GM18861 (cell line): ENCODE measurements around the gene MORN5.

Source experiments
- ATAC-seq: cut with Tn5 transposase; IDR thresholded peaks from one replicate; pipeline ENCODE4 v1.9.1; 2021; ENCODE audit not compliant: unreplicated experiment

Gene MORN5

DNA sequence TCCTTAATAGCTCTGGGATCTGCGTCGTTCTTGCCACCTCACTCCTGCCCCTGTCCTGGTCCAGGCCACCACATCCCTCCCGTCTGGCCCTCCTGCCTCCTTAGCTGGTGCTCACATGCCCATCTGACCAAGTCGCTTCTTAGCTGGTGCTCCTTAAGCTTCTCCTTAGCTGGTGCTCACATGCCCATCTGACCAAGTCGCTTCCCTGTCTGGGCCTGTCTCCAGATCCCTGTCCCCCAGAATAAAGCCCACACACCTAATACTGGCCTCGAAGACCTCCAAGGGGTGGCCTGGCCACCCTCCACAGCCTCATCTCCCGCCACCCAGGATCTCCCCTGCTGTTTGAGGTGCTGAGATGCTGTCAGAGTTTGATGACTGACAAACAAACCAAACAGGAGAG lies 35.2 kb upstream of the MORN5 start:
- ATAC-seq, result no peak

DNA sequence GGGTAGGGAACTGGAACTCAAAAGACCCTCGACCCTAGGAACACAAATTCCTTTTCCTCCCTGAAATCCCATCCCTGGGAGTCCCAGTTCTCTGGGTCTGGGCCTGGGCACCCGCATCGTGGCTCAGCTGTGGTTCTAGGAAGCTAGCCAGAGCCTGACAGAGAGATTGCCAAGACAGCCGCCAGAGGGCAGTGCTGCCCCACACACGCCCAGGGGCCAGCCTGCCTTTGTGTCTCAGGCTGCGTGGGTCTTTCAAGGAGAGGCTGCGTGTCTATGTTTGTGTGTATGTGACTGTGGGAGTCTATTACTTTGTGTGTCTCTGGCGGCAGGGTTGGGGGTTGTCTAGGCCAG lies 34.6 kb upstream of the MORN5 start:
- ATAC-seq, result peak; percentile 78

DNA sequence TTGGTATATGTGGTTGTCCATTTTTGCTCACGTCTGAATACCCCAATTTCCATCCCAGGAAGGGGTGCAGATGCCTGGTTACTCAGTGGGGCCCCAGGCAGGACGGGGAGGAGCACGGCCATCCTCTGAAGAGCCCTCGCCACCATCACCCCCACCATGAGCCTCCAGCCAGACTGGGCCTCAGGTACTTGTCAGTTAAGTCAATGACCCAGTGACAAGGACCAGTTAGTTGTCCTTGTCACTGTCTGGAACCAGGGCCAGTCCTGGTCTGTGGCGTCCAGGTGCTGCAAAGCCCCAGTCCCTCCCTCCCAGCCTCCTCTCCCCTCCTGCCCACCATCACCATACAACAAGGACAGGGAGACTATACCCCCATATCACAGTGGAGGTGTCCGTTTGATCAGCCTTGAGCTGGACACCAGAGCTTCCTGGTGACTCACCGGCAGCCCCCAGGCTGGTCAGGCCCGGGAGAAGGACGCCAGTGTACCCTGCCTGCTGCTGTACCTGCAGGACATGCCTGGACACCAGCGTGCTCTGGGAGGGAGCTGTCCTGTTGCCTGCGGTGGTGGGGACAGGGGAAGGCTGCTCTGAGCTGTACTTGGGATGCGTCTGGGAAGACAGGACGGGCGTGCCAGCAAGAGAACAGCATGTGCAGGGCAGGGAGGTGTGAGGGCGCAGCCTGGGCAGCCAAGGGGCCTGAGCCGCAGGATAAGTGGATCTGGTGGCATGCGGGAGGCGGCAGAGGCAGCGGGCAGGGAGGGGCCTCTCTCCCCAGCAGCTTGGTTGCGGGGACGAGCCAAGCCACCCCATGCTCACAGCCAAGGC lies 34.0 kb upstream of the MORN5 start:
- ATAC-seq, result no peak

DNA sequence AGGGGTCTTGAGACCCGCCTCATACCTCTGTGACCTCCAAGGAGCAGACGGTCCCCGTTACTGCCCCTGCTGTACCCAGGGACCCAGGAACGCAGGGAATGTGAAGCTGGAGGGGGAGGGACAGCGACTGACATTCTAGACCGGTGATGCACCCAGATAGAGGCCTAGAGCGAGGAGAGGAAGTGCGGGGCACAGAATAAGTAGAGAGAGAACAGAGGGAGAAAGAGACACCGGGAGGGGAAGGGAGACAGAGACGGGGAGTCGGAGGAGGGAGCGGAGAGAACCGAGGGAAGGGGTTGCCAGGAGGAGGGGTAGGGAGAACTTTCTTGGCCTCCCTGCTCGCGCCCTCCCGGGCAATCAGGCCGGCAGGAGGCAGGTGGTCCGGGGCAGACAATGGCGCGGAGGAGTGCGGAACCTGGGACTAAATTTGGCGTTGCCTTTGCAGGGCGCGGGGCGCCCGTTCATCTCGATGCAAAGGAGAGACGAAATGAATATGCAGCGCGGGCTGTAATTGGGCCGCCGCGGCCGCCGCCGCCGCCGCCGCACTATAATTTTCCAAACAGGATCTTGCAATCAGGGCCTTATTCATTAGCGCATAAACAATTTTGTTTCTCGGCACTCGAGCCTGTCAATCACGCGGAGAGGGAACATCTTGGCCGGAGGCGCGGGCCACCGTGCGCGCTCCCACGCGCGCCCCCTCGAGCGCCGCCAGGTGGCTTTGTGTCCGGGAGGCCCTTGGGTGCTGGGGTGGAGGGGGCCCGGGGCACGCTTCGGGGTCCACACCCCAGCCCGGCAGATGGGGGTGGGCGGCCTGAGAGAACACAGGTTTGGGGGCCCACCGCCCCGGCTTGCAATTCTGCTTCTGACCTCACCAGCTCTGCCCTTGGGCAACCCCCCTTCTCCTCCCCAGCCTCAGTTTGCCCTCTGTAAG lies 33.1 kb upstream of the MORN5 start:
- ATAC-seq, result no peak

DNA sequence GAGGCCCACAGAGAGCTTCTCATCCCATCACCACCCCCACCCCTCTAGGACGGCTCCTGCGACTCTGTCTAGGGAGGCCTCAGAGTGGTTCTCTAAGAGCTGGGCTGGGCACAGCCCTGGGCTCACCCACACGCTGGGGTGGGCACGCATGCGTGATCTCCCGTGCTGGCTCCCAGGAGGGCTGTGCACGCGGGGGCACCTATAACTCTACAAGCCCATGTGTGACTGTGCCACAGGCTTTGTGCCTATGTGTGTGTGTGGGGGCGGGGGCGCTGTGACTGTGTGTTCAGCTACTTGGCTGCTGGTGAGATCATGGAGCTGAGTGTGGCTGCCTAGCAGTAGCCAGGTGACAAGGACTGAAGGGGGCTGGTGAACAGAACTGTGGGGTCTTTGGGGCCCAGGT lies 32.3 kb upstream of the MORN5 start:
- ATAC-seq, result no peak

DNA sequence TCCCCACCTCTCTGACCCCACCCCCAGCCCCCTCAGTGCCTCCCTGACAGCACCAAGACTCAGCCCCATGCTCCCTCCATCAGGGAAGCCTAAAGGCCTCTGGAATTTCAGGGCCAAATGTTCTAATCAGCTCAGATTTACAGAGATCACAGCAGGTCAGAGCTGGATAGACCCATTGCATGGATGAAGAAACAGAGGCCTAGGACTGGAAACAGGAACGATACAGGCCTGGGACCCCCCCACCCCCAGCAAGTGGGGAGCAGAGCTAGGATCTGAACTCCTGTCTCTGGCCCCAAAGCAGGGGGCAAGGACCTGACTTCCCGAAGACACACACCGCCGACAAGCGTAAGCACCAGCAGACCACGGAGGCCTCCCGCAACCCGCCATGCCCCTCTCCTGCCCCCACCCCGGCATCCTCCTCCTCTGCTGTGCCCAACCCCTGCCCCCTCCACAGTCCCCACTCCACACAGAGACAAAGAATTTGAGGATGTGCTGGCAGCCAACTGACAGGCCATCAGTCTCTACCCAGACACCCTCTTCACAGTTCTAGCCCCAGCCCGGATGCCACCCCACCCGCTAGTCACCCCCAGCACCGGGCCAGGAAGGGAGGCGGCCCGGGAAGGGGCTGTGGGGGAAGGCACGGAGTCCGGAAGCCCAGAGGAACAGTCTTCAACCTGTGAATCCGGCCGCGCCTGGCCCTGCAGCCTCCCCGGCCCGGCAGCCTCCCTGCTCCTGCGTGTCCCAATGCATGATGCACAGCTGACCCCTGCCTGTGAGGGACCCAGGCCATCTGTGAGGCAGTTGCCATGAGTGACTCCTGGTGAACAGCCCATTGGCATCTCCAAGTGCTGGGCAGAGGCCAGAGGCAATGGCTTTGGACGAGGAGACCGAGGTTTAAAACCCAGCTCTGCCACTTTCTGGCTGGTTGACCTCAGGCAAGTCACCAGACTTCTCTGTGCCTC lies 31.4 kb upstream of the MORN5 start:
- no peak for ATAC-seq

DNA sequence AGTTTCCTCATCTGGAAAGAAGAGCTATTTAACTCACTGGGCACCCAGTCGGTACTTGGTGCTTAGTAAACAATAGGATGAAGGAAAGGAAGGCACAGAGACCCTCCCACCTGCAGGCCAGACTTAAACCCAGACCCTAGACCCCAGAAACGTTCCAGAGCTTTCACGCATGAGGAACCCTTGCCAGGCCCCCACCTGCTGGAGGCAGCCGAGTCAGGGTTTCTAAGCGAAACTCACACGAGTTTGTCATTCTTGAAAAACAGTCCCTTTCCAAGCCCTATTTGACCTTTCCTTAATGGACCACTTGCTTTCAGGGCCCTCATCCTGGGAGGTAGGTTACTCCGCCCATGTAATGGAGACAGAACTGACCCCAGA lies 30.8 kb upstream of the MORN5 start:
- ATAC-seq, result no peak

DNA sequence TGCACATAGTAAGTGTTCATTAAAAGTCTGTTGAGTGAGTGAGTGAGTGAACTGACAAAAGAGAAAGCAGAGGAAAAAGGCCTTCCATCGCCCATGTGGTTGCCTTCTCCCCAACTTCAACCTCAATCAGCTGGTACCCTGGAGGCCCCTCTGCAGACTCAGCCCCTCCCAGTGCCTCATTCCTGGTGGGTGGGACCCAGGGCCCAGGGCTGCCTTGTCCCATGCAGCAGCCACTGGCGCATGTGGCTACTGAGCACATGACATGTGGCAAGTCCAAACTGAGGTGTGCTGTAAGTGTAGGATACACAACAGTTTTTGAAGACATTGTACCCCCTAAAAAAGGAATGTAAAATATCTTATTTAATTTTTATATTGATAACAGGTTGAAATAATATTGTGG lies 29.7 kb upstream of the MORN5 start:
- no peak for ATAC-seq

DNA sequence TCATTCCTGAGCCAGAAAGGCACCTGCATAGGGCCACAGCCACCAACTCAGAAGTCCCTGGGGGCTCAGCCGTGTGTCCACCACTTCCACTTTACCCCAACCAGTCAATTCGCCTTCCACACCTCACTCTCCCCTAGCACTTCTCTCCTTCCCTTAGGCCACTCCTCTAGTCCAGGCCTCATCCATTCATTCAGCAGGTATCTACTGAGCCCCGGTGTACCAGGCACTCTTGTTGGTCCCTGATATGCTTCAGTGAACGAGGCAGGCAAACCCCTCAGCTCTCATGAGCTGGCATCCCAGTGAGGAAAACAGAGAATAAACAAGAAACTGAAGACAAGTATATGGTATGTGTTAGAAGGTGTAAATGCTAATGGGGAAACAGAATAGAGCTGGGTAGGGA lies 28.9 kb upstream of the MORN5 start:
- no peak for ATAC-seq

DNA sequence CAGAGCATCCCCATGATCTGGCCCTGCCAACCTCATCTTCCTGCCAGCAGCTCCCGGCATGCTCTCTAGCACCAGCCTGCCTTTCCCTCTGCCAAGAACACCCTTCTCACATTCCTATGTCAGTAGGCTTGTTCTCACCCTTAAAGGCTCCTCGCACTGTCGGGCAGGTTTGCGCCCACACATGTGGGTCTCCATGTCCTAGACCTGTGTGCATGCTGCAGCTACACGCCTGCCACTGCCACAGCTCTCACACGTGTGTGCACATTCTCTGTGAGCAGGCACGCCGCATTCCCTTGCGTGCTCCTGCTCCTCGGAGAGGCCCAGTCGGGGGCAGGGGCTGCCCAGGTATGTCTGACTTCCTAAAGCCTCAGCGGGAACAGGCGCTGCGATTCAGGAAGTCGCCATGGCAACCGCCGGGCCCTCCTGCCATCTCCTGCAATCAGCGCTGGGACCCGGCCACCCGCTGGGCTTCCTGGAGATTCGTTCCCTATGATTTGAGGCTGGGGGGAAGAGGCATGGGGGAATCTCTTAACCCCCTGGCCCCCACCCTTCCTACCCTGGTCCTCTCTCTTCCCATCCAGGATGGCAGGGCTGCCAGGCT lies 28.2 kb upstream of the MORN5 start:
- ATAC-seq, result no peak

DNA sequence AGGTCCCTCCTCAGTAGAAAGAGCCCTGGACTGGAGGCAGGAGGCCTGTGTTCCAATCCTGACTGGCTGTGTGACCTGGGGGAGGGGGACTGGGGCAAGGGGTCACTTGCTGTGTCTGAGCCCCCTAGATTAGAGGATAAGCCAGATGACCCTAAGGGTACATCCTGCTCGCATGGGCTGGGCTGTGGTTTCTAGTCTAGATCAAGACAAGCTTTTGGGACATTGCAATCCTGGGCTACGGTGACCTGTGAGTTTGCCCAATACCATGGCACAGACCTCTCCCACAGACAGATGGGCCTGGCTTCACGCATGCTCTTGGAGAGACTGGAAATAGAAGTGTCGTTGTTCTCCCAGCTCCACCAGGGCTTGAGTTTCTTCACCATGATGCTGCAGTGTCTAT lies 27.2 kb upstream of the MORN5 start:
- ATAC-seq, result no peak

DNA sequence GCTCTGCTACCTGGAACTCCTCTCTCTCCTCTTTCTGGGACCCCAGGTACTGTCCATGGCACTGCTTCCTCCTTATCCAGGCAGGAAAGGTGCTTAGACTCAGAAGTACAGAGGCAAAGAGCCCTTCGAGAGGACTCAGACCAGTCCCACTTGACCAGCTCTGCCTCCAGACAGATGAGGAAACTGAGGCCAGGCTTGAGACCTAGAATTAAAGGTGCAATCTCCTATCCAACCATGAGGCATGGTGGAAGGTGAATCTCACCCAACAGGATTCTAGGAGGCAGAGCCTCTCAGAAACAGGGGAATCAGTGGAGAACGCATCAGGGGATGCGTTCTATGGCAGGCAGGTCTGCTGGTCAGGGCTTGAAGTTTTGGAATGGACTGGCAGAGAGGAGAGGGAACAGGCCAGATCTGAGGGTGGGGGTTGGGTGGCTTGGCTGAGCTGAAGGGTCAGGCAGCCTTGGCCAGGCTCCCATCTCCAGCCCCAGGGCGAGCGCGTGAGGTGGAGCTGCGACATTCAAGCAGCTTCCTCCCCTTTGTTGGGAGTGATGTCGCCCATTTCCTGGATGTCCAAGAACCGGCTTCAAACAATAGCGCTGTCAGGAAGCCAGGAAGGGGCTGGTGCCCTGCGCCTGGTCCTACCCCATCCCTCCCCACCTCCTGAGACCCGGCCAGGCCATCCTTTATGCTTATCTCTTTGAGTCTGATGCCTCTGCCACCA lies 26.3 kb upstream of the MORN5 start:
- ATAC-seq, result no peak

DNA sequence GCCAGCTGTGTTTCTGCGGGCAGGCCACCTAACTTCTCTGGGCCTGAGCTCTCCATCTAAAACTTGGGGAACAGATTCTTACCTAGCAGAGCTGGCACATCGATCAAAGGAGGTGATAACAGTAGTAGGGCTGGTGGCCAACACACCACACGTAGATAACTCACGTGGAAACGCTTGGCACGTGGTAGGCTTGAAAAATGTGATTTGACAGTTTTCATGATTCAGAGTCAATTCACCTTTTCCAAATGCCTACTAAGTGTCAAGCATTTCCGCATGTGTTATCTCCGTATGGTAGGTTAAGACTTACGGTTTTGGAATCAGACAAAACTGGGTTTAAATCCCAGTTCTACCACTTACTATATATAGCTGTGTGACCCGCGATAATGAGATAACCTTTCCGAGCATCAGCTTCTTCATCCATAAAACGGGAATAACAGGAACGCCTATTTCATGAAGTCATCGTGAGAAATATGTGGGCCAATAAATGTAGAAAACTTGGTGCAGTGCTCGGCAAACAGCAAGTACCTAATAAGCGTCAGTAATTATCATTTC lies 25.6 kb upstream of the MORN5 start:
- ATAC-seq, result no peak

DNA sequence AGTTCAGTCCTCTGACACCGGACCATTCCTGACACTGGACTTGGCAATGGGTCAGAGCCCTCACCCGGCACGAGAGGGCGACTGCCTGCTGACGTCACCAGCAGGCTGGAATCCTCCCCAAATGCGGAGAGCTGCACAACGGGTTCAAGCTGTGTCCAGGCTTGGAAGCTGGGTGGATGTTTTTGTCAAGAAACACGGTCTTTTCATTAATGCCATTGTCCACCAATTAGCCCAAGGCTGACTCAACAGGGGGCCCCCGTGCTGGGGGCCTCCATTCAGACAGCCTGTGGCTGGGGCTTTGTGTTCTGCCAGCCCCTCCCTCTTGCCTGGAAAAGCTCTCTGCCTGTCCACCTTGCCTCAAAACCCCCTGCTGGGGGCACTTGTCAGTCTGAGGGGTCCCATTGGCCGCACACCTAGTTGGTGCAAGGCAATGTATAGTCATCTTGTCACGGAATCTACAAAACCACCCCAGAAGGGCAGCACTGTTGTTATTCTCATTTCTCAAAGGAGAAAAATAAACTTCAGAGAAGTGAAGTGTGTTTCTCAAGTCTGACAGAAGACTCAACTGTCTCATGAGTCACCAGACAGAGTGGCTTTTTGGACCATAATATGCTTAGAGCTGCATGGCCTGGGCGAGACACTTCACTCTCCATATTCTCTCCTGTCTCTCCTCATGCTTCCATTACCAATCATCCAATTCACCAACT lies 24.7 kb upstream of the MORN5 start:
- ATAC-seq, result no peak

DNA sequence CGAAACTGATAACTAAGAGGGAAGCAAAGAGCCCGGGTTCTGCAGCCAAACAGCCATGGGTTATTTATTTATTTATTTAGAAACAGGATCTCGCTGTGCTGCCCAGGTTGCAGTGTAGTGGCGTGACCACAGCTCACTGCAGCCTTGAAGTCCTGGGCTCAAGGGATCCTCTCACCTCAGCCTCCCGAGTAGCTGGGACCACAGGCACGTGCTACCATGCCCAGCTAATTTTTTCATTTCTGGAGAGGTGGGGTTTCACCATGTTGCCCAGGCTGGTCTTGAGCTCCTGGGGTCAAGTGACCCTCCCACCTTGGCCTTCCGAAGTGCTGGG lies 24.2 kb upstream of the MORN5 start:
- ATAC-seq, result no peak

DNA sequence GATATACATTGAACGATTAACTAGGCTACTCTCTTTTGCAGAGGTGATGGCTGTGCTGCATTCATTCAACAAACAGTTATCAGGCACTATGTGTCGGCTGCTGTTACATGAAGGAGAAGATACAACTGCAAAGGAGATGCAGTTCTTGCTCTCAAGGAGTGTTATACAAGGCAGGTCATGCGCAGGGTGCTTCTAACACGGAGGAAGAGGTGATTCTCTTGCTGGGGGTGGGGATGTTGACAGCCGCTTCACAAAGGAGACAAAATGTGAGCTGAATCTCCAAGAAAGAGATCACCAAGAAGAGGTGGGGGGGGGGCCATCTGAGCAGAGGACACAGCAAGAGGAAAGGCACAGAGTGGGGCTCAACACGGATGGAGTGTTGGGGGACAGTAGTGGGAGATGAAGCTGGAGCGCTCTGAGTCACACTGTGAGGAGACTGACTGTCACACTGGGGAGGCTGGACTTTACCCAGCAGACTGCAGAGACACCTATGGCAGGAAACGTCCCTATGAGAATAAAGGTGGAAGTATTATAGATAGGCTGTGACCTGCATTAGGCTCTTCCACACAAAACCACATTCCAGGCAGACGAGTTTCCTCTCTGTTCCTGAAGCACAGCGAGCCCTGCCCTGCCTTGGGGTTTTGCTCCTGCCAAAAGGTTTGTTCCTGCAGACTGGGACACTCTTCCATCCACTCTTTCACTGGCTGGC lies 21.0 kb upstream of the MORN5 start:
- ATAC-seq, result no peak

DNA sequence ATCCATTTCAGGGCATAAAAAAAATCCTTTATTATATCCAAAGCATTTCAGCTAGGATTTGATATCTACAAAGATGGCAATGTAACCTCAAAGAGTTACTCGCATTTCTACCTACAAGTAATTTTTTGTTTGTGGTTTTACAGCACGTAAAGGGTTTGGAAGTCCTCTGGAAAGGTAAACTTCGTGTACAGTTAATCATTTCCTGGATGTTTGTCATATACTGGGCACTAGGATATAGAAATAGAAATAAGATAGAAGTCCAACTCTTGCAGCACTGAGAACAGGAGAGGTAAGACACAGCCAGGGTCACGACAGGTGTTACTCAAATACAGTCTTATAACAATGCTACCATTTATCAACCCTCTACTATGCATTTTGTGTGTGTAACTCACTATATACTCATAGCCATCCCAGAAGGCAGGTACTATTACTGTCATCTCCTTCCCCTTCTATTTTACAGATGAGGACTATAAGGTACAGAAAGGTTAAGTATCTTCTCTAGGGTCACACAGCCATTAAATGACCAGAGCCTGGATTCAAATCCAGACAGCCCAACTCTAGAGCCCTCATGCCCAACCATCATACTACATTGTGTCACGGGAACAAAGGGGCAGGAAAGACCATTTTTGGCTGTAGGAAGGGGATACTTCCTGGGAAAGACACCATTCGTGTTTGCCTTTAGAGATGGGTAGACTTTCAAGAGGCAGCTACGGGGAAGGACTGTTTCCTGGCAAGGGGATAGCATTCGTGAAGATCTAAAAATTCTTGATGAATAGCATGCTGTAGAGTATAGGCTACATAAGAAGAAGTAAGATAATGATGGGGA lies 19.1 kb upstream of the MORN5 start:
- no peak for ATAC-seq

DNA sequence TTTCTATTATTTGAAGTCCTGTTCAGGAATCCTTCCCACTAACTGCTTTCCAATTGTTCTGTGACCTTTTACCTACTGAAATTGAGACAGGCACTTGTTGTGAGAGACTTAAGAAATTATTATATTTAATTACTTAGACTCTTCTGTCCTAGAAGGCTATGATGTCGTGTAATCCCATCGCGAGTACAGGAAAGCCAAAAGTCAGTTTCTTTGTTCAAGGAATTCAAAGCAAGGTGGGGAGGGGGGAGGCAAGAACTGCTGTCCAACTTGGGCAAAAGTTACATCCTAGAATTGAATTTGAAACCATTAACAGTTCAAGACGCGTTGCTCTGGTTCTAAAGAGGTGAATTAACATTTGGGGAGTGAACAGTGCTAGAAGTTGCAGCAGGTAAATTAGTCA lies 18.0 kb upstream of the MORN5 start:
- no peak for ATAC-seq
